Upper lobe of left lung (tissue), 6 donors: Measurements from ENCODE around the gene SMIM44. TPM values are rescaled to one million over a fixed set of nuclear protein-coding genes. Genes with fewer than 3 reads are reported as not detected.

Experiments
- ATAC-seq, 2 donors: fragments of 200-7000 bp; cut with Tn5 transposase; one replicate each; pipeline ENCODE4 v1.9.1; 2022; ENCODE audit warnings: mild to moderate bottlenecking in 2 of 2, moderate library complexity in 2 of 2; ENCODE audit not compliant: low FRiP score in 2 of 2
- DNase-seq, 2 donors: peaks; one replicate each; pipeline ENCODE4 v3.0.0-alpha.2; 2019 to 2020
- H3K27ac ChIP-seq, 4 donors: fragments of 200-600 bp; sonication (generic); one replicate each; pipeline ENCODE4 v1.5.1; 2016 to 2019
- H3K27me3 ChIP-seq, 4 donors: fragments of 200-600 bp; sonication (generic); one replicate each; pipeline ENCODE4 v1.5.1; 2017 to 2019
- H3K36me3 ChIP-seq, 4 donors: fragments of 200-600 bp; sonication (generic); one replicate each; pipeline ENCODE4 v1.5.1; 2016 to 2019
- H3K4me1 ChIP-seq, 4 donors: fragments of 200-600 bp; sonication (generic); one replicate each; pipeline ENCODE4 v1.5.1; 2018 to 2019
- H3K4me3 ChIP-seq, 4 donors: fragments of 200-600 bp; sonication (generic); one replicate each; pipeline ENCODE4 v1.5.1; 2017 to 2019; ENCODE audit warnings: mild to moderate bottlenecking in 2 of 4, moderate library complexity in 1 of 4
- H3K9me3 ChIP-seq, 4 donors: fragments of 200-600 bp; sonication (generic); one replicate each; pipeline ENCODE4 v1.5.1; 2018 to 2019
- EP300 ChIP-seq, 4 donors: sonication (generic); formaldehyde crosslinking; IDR thresholded peaks; one replicate each; pipeline ENCODE4 v1.5.1; 2017; ENCODE audit warnings: antibody characterized with exemption in 4 of 4, control low read depth in 2 of 4
- POLR2A ChIP-seq, 4 donors: fragments of 450-650 bp; IDR thresholded peaks; one replicate each; pipeline ENCODE4 v1.5.1; 2016 to 2017; ENCODE audit warnings: antibody characterized with exemption in 4 of 4, mild to moderate bottlenecking in 2 of 4
- POLR2AphosphoS5 ChIP-seq, 2 donors: sonication (generic); formaldehyde crosslinking; IDR thresholded peaks; one replicate each; pipeline ENCODE4 v1.5.1; 2017; ENCODE audit warnings: antibody characterized with exemption in 2 of 2
- WGBS, 2 donors: methylation state at CpG; one replicate each; pipeline ENCODE4 v1.1.5; 2017 to 2018; 5-methylcytosine and 5-hydroxymethylcytosine counted together
- total RNA-seq, 6 donors: library from RNA; depleted of rRNA in 4 of 6; stranded (reverse); fragments of >200 nt in 4 of 6; gene quantifications; one replicate each; pipeline versions ENCODE4 v1.1.0 to v1.2.1, GENCODE V29; 2016 to 2021
- TF ChIP-seq, protein P1 (sequence below), 6 experiments: fragments of 450-650 bp in 4 of 6; fragments of 200-600 bp in 2 of 6; sonication (generic) in 2 of 6; IDR thresholded peaks; one replicate each; pipeline ENCODE4 v1.5.1; 2016 to 2019; ENCODE audit warnings: antibody characterized with exemption in 6 of 6
- donor health status: DM: no; HTN: no; CAD: no; lungs with moderate emphysema.
- donor health status: DM: no; HTN: yes; CAD: no; lungs with severe emphysema.

SMIM44 gene
- total RNA-seq, 6 donors from 2014 or later: not detected

DNA sequence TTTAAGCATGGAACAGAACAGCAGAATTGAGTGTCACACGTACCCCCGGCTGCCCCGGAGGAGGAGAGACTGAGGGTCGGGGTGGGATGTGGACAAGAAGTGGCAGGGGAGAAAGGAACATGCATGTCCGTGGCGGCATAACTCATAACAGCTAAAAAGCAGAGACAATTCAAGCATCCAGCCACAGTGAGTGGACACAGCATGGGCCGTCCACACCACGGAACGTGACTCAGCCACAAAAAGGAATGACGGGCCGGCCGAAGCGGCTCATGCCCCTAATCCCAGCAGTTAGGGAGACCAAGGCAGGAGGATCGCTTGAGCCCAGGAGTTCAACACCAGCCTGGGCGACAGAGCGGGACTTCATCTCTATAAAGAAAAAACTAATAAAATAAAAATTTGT lies 9.7 kb upstream of the SMIM44 start:
- no peak overlapping the region for H3K27ac ChIP-seq
- H3K4me3 ChIP-seq: no peak overlapping the region
- peaks cover 4 to 67% (median 53%) of the 10 kb centered on the region in 4 donors for H3K36me3 ChIP-seq
- no peaks in the 10 kb centered on the region for H3K4me1 ChIP-seq
- TF ChIP-seq, protein P1, sequence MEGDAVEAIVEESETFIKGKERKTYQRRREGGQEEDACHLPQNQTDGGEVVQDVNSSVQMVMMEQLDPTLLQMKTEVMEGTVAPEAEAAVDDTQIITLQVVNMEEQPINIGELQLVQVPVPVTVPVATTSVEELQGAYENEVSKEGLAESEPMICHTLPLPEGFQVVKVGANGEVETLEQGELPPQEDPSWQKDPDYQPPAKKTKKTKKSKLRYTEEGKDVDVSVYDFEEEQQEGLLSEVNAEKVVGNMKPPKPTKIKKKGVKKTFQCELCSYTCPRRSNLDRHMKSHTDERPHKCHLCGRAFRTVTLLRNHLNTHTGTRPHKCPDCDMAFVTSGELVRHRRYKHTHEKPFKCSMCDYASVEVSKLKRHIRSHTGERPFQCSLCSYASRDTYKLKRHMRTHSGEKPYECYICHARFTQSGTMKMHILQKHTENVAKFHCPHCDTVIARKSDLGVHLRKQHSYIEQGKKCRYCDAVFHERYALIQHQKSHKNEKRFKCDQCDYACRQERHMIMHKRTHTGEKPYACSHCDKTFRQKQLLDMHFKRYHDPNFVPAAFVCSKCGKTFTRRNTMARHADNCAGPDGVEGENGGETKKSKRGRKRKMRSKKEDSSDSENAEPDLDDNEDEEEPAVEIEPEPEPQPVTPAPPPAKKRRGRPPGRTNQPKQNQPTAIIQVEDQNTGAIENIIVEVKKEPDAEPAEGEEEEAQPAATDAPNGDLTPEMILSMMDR (IDR thresholded peaks at IDR 0.05): no peak
- TF ChIP-seq POLR2A (IDR thresholded peaks at IDR 0.05): no peak
- ATAC-seq (no peak), DNase-seq (peak in 1 of 2 donors; percentile 37)
- no peaks in the 10 kb centered on the region for H3K27me3 ChIP-seq
- H3K9me3 ChIP-seq: no peaks in the 10 kb centered on the region
- WGBS, 2 donors: 94 to 97% methylated on average over 16 of the region's 16 CpGs

DNA sequence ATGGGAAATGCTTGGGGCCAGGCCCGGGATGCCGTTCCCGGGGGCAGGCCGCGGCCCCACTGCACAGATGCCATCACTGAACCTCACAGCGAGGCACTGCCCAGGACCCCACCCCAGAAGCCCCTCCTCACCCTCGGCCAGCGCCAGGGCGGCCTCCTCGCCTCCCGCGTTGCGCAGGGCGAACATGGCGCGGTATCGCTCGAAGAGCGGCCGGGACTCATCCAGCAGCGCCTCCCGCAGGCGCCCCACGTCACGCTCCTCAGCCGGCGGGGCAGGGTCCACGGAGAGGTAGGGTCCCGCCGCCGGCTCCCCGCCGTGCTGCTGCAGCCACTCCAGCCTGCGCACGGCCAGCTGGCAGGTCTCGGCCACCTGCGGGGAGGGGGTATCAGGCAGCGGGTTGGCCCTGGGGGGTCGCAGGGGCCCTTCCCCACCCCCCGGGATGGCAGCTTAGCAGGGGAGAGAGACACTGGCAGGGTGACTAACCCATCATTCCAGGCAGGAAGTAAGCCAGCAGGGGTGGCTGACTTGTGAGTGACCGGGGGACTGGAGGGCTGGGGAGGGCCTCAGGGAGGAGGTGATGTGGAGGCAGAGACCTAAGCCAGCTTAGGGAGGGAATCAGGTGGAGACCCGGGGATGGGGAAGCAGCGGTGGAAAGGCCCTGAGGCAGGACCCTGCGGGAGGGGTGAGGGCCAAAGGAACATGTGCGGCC lies 9.0 kb upstream of the SMIM44 start:
- WGBS, 2 donors: 98% methylated on average over 35 to 38 of the region's 45 CpGs
- Histone ChIP-seq H3K4me1 (no peaks in the 10 kb centered on the region), H3K36me3 (peaks cover 4 to 67% (median 53%) of the 10 kb centered on the region in 4 donors), H3K27me3 (no peaks in the 10 kb centered on the region), H3K4me3 (no peak overlapping the region), H3K9me3 (no peaks in the 10 kb centered on the region), H3K27ac (no peak overlapping the region)
- no peak for TF ChIP-seq POLR2AphosphoS5 (IDR thresholded peaks at IDR 0.05)
- TF ChIP-seq POLR2A (IDR thresholded peaks at IDR 0.05): no peak
- TF ChIP-seq EP300 (IDR thresholded peaks at IDR 0.05): no peak
- TF ChIP-seq, protein P1 (IDR thresholded peaks at IDR 0.05): no peak
- peak in 1 of 2 donors; percentile 79 for DNase-seq
- no peak for ATAC-seq

DNA sequence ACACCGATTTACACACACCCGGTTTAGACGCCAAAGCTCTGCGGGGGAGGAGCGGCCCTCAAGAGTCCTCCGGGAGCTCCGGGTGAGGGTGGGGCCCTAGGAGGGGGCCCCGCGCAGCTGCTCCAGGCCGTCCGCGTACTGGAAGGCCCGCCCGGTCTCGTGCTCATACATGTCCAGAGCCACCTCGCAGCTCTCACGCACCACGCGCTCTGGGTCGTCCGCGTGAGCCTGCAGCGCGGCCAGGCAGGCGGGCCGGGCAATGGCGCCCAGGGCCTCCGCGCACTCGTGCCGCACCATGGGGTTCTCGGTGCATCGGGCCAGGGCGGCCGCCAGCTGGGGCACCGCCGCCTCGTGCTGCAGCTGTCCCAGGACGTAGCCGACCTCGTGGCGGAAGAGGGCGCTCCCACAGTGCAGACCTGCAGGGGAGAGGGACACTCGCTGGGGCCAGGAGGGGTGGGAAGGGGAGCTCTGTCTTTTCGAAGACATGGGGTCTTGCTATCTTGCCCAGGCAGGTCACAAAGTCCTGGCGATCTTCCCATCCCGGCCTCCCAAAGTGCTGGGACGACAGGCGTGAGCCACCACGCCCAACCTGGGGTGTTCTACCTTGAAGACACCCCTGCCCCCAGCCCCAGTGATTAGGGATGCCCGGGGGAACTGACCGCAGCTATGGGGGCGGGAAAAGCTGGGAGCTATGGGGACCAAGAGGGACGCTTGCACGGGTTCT lies 8.3 kb upstream of the SMIM44 start:
- H3K27ac ChIP-seq: no peak overlapping the region
- ATAC-seq (peak in 1 of 2 donors; percentile 9), DNase-seq (peak in 1 of 2 donors; percentile 84)
- H3K27me3 ChIP-seq: no peaks in the 10 kb centered on the region
- peaks cover 4 to 65% (median 52%) of the 10 kb centered on the region in 4 donors for H3K36me3 ChIP-seq
- no peak for TF ChIP-seq POLR2AphosphoS5 (IDR thresholded peaks at IDR 0.05)
- no peak for TF ChIP-seq EP300 (IDR thresholded peaks at IDR 0.05)
- TF ChIP-seq POLR2A (IDR thresholded peaks at IDR 0.05): no peak
- TF ChIP-seq, protein P1 (IDR thresholded peaks at IDR 0.05): no peak
- H3K9me3 ChIP-seq: no peaks in the 10 kb centered on the region
- WGBS, 2 donors: 95% methylated on average over 34 to 53 of the region's 55 CpGs
- H3K4me3 ChIP-seq: no peak overlapping the region
- H3K4me1 ChIP-seq: no peaks in the 10 kb centered on the region

DNA sequence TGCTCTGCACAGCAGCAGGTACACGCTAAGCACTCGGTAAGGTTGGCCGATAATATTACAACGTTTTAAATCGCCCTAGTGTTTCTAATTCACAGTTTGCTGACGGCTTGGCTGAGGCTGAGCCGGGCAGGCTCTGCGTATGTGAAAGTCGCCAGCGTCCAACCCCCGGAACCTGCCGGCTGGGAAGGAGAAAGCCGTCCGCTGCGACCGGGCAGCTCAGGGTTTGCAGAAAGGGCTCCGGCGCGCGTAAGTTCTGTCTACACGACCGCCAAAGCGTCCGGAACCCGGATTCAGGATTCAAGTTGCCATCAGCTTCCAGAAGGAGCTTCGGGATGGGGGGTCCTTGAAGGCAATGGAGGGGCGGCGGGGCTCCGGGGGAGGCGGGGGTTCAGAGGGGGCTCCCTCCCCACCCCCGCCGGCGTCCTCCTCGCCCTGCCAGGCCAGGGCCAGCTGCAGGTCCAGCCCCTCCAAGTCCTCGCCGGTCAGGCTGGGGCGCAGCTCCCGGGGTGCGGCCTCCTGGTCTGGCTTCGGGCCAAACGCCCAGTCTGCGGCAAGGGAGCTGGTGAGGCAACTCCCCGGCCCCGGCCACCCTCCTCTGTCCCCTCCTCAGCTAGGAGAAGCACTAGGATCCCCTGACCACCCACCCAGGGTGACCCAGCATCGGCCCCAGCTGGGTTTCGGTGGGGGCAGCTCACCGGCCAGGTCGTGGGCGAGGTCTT lies 575 bp downstream of the SMIM44 start:
- WGBS, 2 donors: 65 to 68% methylated on average over 16 to 36 of the region's 49 CpGs
- TF ChIP-seq, protein P1 (IDR thresholded peaks at IDR 0.05): no peak
- TF ChIP-seq POLR2AphosphoS5 (IDR thresholded peaks at IDR 0.05) (no peak), EP300 (IDR thresholded peaks at IDR 0.05) (no peak), POLR2A (IDR thresholded peaks at IDR 0.05) (no peak)

More for the DNA sequence above, 575 bp downstream of the SMIM44 start:
- H3K36me3 ChIP-seq: no peaks in the 10 kb centered on the region
- H3K27me3 ChIP-seq: peaks cover 0 to 29% (median 10%) of the 10 kb centered on the region in 4 donors
- no peaks in the 10 kb centered on the region for H3K9me3 ChIP-seq
- peaks cover 0 to 16% (median 0%) of the 10 kb centered on the region in 4 donors for H3K4me1 ChIP-seq
- ATAC-seq (no peak), DNase-seq (peak in 1 of 2 donors; percentile 81)
- no peak overlapping the region for H3K27ac ChIP-seq
- no peak overlapping the region for H3K4me3 ChIP-seq
